Heart left ventricle (tissue), 16 donors: ENCODE data around the gene RSPH6A. TPM values are rescaled to one million over a fixed set of nuclear protein-coding genes. Genes with fewer than 3 reads are reported as not detected.

Experiments
- ATAC-seq, 4 donors: fragments of 200-7000 bp; cut with Tn5 transposase; one replicate each; pipeline ENCODE4 v1.9.1; 2020 to 2022; ENCODE audit warnings: moderate library complexity in 4 of 4, mild to moderate bottlenecking in 3 of 4, moderate number of reproducible peaks in 1 of 4
- DNase-seq, 5 donors: peaks; one replicate each; pipeline ENCODE4 v3.0.0-alpha.2; 2020
- H3K27ac ChIP-seq, 12 donors: fragments of 200-600 bp; sonication (generic) in 4 of 12; one replicate each; pipeline versions ENCODE4 v1.5.0 to v1.8.0; 2016 to 2022; ENCODE audit warnings: mild to moderate bottlenecking in 2 of 12
- H3K27me3 ChIP-seq, 9 donors: fragments of 200-600 bp; sonication (generic) in 2 of 9; one replicate each; pipeline versions ENCODE4 v1.5.1 to v1.8.0; 2016 to 2022; ENCODE audit warnings: mild to moderate bottlenecking in 3 of 9
- H3K36me3 ChIP-seq, 9 donors: fragments of 200-600 bp; sonication (generic) in 2 of 9; one replicate each; pipeline versions ENCODE4 v1.5.0 to v1.8.0; 2018 to 2022; ENCODE audit warnings: mild to moderate bottlenecking in 2 of 9
- H3K4me1 ChIP-seq, 12 donors: fragments of 200-600 bp; sonication (generic) in 4 of 12; one replicate each; pipeline versions ENCODE4 v1.5.0 to v1.8.0; 2016 to 2022; ENCODE audit warnings: mild to moderate bottlenecking in 3 of 12
- H3K4me3 ChIP-seq, 12 donors: fragments of 200-600 bp; sonication (generic) in 4 of 12; one replicate each; pipeline versions ENCODE4 v1.5.0 to v1.8.0; 2017 to 2022; ENCODE audit warnings: mild to moderate bottlenecking in 9 of 12, moderate library complexity in 4 of 12
- H3K9me3 ChIP-seq, 12 donors: fragments of 200-600 bp; sonication (generic) in 4 of 12; one replicate each; pipeline versions ENCODE4 v1.5.0 to v1.8.0; 2016 to 2022; ENCODE audit warnings: mild to moderate bottlenecking in 1 of 12
- POLR2A ChIP-seq, 2 donors: fragments of 450-650 bp; IDR thresholded peaks; one replicate each; pipeline ENCODE4 v1.6.1; 2017; ENCODE audit warnings: antibody characterized with exemption in 2 of 2, mild to moderate bottlenecking in 2 of 2, moderate library complexity in 2 of 2
- WGBS, 4 donors: extraction: QIAGEN DNeasy Blood & Tissue Kit in 2 of 4; methylation state at CpG; one replicate each; pipeline versions ENCODE4 v1.1.5 to v1.1.7; 2013 to 2018; 5-methylcytosine and 5-hydroxymethylcytosine counted together
- intact Hi-C, 10 donors: fragments of 100-400 bp; cut with DNase I; formaldehyde crosslinking; loops; one replicate each; pipeline versions ENCODE4 v1.11.1 to v1.14.2; 2022
- polyA plus RNA-seq, 2 donors: library from polyadenylated mRNA; stranded (reverse); fragments of 200-250 nt; gene quantifications; one replicate each; pipeline ENCODE4 v1.2.3, GENCODE V29; 2013
- total RNA-seq, 9 donors: library from RNA; depleted of rRNA in 2 of 9; stranded (reverse); fragments of >200 nt in 2 of 9; fragmentation: NEBNext Ultra II Directional in 3 of 9; extraction: Animal tissue kit (Norgen Biotek cat#: 25700) in 3 of 9; gene quantifications; one replicate each; pipeline versions ENCODE4 v1.1.0 to v1.2.4, GENCODE V29; 2016 to 2023
- TF ChIP-seq, protein P1 (sequence below), 12 donors: fragments of 200-600 bp; sonication (generic) in 4 of 12; IDR thresholded peaks; one replicate each; pipeline versions ENCODE4 v1.5.0 to v1.8.0; 2018 to 2022; ENCODE audit warnings: antibody characterized with exemption in 12 of 12, mild to moderate bottlenecking in 5 of 12
- donor health status: ischemic (EF 13 %, LVEDD 7.1; RV severe dilation, severe dysfunction).
- donor health status: healthy with polysubstance abuse.
- donor health status: DM: no; HTN: yes; CAD: no.
- donor health status: DM: no; HTN: no; CAD: no.
- donor health status: ischemic (EF 25% LVEDD 6.9; RV normal size, moderate dysfunction).
- donor health status: ischemic (EF 25% LVEDD 5.7; RV mildly dilated, moderate dysfunction).
- donor health status: healthy.
- donor health status: DM: yes; HTN: yes; CAD: no.
- donor health status: ischemic (EF 35%, LVEDD 5.7; RV mildly dilated, moderate dysfunction).
- donor health status: nonischemic (EF 11% LVEDD 7.7; RV severe dilation, severe dysfunction).
- donor health status: DM: yes; HTN: yes; CAD: no.
- donor health status: PGD.
- donor health status: ischemic (EF 29% LVEDD 5.4; RV normal size, mild dysfunction).
- donor health status: nonischemic (EF 23%, LVEDD 6.1; RV moderate dilation, normal function).

The RSPH6A gene
- total and polyA plus RNA-seq, 11 donors, result not detected

DNA sequence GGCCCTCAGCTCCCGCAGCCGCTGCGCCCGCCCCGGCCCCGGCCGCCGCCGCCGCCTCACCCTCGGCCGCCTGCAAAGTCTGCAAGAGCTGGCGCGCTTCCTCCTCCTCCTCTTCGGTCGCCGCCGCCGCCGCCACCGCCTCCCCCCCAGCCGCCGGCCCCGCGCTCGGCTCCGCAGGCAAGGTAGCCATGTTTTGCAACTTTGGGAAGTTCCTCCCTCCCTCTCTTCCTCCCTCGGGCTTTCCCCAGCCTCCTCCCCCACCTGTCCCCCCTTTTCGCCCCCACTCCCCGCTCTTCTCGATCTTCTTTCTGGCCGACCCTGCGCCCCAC lies 46.5 kb downstream of the RSPH6A start:
- DNase-seq, result peak in 3 of 5 donors; percentile 57 to 76 (median 61)
- Histone ChIP-seq H3K4me3 (peak overlapping the region; percentile 72 to 93 (median 82)), H3K4me1 (peaks cover 10 to 70% (median 44%) of the 10 kb centered on the region in 12 donors), H3K36me3 (peaks cover 0 to 28% (median 8%) of the 10 kb centered on the region in 9 donors), H3K9me3 (no peaks in the 10 kb centered on the region), H3K27ac (peak overlapping the region; percentile 86 to 99 (median 97)), H3K27me3 (peaks cover 0 to 55% (median 0%) of the 10 kb centered on the region in 9 donors)
- WGBS, 4 donors, result 1% methylated on average over 19 to 33 of the region's 33 CpGs
- intact Hi-C loops, result loop anchor here in 9 of 10 donors (1.0 to 10.0 kb wide), 9 partner anchors 36 to 364 kb away; partner anchors contain the start of genes FBXO46 (in 7 of the 9), MEIOSIN (in 6 of the 9), QPCTL (in 2 of the 9) and POLR1G (in 1 of the 9)
- no peak for ATAC-seq
- TF ChIP-seq POLR2A (IDR thresholded peaks at IDR 0.05), result no peak

DNA sequence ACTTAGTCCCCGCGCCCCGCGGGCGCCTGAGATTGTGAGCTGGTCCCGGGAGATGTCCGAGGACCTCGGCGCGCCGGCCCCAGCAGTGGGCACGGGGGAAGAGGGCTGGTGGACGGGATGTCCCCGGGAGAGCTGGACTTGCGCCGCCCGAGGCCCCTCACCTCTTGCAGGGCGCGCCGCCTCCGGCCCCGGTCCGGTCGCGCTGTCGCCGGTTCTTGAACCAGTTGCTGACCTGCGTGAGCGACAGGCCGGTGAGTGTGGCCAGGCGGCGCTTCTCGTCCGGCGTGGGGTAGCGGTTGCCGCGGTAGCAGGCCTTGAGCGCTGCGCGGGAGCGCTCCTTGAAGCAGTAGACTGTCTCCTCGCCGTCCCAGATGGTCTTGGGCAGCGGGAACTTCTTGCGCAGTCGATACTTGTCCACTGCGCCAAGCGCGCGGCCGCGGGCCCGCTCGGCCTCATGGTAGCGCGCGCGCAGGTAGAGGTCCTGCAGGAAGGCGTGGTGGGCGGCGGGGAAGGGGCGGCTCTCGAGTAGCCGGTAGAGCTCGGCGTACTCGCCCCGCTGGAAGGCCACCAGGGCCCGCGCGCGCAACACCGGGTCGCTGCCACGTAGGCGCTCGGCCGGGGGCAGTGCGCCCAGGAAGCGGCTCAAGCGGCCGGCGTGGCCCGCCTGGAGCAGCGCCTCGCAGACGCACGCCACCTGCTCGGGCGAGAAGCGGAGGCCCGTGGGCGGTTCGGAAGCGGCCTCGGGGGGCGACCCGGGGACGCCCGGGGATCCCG lies 47.0 kb downstream of the RSPH6A start:
- DNase-seq, result peak; percentile 70 to 86 (median 74)
- Histone ChIP-seq H3K27ac (peak overlapping the region; percentile 86 to 99 (median 97)), H3K4me1 (peaks cover 10 to 71% (median 48%) of the 10 kb centered on the region in 12 donors), H3K4me3 (peak overlapping the region; percentile 72 to 93 (median 82)), H3K36me3 (peaks cover 0 to 22% (median 3%) of the 10 kb centered on the region in 9 donors), H3K27me3 (peaks cover 0 to 52% (median 0%) of the 10 kb centered on the region in 9 donors), H3K9me3 (no peaks in the 10 kb centered on the region)
- WGBS, 4 donors, result 0 to 1% (median 1%) methylated on average over 30 to 102 of the region's 102 CpGs
- TF ChIP-seq POLR2A (IDR thresholded peaks at IDR 0.05), result no peak
- TF ChIP-seq, protein P1, sequence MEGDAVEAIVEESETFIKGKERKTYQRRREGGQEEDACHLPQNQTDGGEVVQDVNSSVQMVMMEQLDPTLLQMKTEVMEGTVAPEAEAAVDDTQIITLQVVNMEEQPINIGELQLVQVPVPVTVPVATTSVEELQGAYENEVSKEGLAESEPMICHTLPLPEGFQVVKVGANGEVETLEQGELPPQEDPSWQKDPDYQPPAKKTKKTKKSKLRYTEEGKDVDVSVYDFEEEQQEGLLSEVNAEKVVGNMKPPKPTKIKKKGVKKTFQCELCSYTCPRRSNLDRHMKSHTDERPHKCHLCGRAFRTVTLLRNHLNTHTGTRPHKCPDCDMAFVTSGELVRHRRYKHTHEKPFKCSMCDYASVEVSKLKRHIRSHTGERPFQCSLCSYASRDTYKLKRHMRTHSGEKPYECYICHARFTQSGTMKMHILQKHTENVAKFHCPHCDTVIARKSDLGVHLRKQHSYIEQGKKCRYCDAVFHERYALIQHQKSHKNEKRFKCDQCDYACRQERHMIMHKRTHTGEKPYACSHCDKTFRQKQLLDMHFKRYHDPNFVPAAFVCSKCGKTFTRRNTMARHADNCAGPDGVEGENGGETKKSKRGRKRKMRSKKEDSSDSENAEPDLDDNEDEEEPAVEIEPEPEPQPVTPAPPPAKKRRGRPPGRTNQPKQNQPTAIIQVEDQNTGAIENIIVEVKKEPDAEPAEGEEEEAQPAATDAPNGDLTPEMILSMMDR (IDR thresholded peaks at IDR 0.05), result no peak
- ATAC-seq, result peak in 2 of 4 donors; percentile 0
- intact Hi-C loops, result loop anchor here in 9 of 10 donors (1.0 to 10.0 kb wide), 10 partner anchors 36 to 363 kb away; partner anchors contain the start of genes FBXO46 (in 7 of the 9), MEIOSIN (in 6 of the 9), QPCTL (in 3 of the 9) and POLR1G (in 1 of the 9)

DNA sequence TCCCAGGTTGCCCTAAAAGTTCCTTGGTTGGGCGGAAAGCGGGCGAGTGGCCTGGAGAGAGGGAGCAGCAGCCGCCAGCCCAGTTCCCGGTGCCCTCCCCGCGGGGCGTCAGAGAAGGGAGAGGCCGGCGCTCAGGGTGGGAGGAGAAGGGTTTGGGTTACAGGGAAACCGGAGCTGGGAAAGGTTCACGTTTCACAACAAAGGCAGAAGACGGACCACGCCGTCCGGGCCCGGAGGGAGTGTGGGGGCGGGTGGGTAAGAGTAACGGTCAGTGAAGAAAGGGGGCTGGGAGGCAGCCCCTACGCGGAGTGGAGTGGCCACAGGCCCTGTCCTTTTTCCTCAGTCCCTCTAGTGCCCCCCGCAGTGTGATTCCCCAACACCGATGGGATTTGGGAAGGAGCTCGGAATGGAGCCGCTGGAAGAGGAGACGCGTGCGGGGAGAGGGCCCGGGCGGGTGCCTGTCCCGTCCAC lies 47.7 kb downstream of the RSPH6A start:
- 2 to 6% (median 4%) methylated on average over 20 to 31 of the region's 31 CpGs for WGBS, 4 donors
- DNase-seq, result peak; percentile 85 to 87 (median 86)
- Histone ChIP-seq H3K36me3 (peaks cover 0 to 18% (median 0%) of the 10 kb centered on the region in 9 donors), H3K4me1 (peaks cover 10 to 67% (median 48%) of the 10 kb centered on the region in 12 donors), H3K27me3 (peaks cover 0 to 51% (median 0%) of the 10 kb centered on the region in 9 donors), H3K4me3 (peak overlapping the region; percentile 72 to 93 (median 82)), H3K27ac (peak overlapping the region; percentile 86 to 99 (median 97)), H3K9me3 (no peaks in the 10 kb centered on the region)
- intact Hi-C loops, result loop anchor here in 7 of 10 donors (1.0 to 10.0 kb wide), 6 partner anchors 35 to 363 kb away; partner anchors contain the start of genes FBXO46 (in 6 of the 7), MEIOSIN (in 6 of the 7), QPCTL (in 2 of the 7) and POLR1G (in 1 of the 7)
- peak in 3 of 4 donors; percentile 0 to 10 (median 5) for ATAC-seq
- TF ChIP-seq, protein P1 (IDR thresholded peaks at IDR 0.05), result no peak
- peak; percentile 35 to 78 for TF ChIP-seq POLR2A (IDR thresholded peaks at IDR 0.05)

DNA sequence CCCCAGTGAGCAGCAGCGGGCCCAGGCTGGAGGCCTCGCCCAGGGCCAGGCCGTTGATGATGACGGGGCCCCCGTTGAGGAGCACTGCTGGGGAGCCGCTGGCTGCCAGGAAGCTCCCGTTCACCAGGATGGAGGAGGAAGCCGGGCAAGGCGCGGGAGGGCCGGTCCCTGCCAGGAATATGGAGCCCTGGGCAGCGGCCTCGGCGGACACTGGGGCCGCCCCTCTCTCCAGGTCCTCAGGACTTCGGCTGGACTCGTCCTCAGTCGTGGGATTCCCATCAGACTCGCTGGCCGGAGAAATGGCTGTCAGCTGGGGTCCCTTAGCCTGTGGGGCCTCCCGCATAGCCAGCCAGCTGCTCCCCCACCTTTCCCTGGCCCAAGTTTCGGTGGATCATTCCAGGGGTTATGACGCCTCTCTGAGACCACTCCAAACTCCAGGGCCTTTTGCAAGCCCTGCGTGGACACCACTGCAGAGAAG lies 48.2 kb downstream of the RSPH6A start:
- intact Hi-C loops, result loop anchor here in 7 of 10 donors (1.0 to 10.0 kb wide), 6 partner anchors 35 to 362 kb away; partner anchors contain the start of genes FBXO46 (in 6 of the 7), MEIOSIN (in 6 of the 7), QPCTL (in 2 of the 7) and POLR1G (in 1 of the 7)
- Histone ChIP-seq H3K4me3 (peak overlapping the region; percentile 72 to 93 (median 82)), H3K9me3 (no peaks in the 10 kb centered on the region), H3K27me3 (peaks cover 0 to 50% (median 0%) of the 10 kb centered on the region in 9 donors), H3K36me3 (peaks cover 0 to 15% (median 0%) of the 10 kb centered on the region in 9 donors), H3K27ac (peak overlapping the region; percentile 86 to 99 (median 97)), H3K4me1 (peaks cover 10 to 67% (median 48%) of the 10 kb centered on the region in 12 donors)
- no peak for ATAC-seq
- TF ChIP-seq, protein P1 (IDR thresholded peaks at IDR 0.05), result no peak
- TF ChIP-seq POLR2A (IDR thresholded peaks at IDR 0.05), result no peak
- 8 to 20% (median 11%) methylated on average over 9 to 24 of the region's 24 CpGs for WGBS, 4 donors
- peak in 3 of 5 donors; percentile 61 to 69 (median 64) for DNase-seq
